Measurements from ENCODE around the gene MAP2K4. TPM values are rescaled to one million over a fixed set of nuclear protein-coding genes. Genes with fewer than 3 reads are reported as not detected.
A peak's percentile ranks its signal among the peaks of the same experiment; 100 is the strongest.

Gene MAP2K4
- total and polyA plus RNA-seq, 4 donors, result 10.7 to 63.6 (median 20.3) TPM

GRCh38 chr17:12178644-12179330 is 158.1 kb downstream of the MAP2K4 start:
- no peak for ATAC-seq (ENCODE audit: insufficient read depth, low FRiP score)
- Histone ChIP-seq H3K9me3 (ENCODE audit: control insufficient read depth in 4 of 4, insufficient read depth in 3 of 4, low read length in 3 of 4) (no peaks in the 10 kb centered on the region), H3K27me3 (ENCODE audit: control insufficient read depth in 3 of 3, insufficient read depth in 3 of 3, low read length in 2 of 3) (no peaks in the 10 kb centered on the region), H3K27ac (ENCODE audit: low read depth in 1 of 2, low read length in 1 of 2) (no peak overlapping the region), H3K4me1 (ENCODE audit: control insufficient read depth in 5 of 5, insufficient read depth in 5 of 5, low read length in 5 of 5) (no peaks in the 10 kb centered on the region), H3K36me3 (ENCODE audit: control insufficient read depth in 4 of 4, insufficient read depth in 4 of 4, low read length in 4 of 4) (no peaks in the 10 kb centered on the region), H3K9ac (ENCODE audit: insufficient read depth in 1 of 2, low read length in 2 of 2) (no peak overlapping the region), H3K4me3 (no peak overlapping the region)
- 87 to 94% methylated on average over 13 of the region's 13 CpGs for WGBS, 2 donors
- no peak for TF ChIP-seq CTCF (IDR thresholded peaks at IDR 0.05; ENCODE audit: control extremely low read depth, extremely low read depth)
- DNase-seq, result no peak

GRCh38 chr17:12180644-12181261 is 160.1 kb downstream of the MAP2K4 start:
- TF ChIP-seq CTCF (IDR thresholded peaks at IDR 0.05; ENCODE audit: control extremely low read depth, extremely low read depth), result peak; percentile 42
- Histone ChIP-seq H3K9ac (ENCODE audit: insufficient read depth in 1 of 2, low read length in 2 of 2) (no peak overlapping the region), H3K4me3 (no peak overlapping the region), H3K27ac (ENCODE audit: low read depth in 1 of 2, low read length in 1 of 2) (no peak overlapping the region), H3K27me3 (ENCODE audit: control insufficient read depth in 3 of 3, insufficient read depth in 3 of 3, low read length in 2 of 3) (no peaks in the 10 kb centered on the region), H3K4me1 (ENCODE audit: control insufficient read depth in 5 of 5, insufficient read depth in 5 of 5, low read length in 5 of 5) (no peaks in the 10 kb centered on the region), H3K36me3 (ENCODE audit: control insufficient read depth in 4 of 4, insufficient read depth in 4 of 4, low read length in 4 of 4) (no peaks in the 10 kb centered on the region), H3K9me3 (ENCODE audit: control insufficient read depth in 4 of 4, insufficient read depth in 3 of 4, low read length in 3 of 4) (no peaks in the 10 kb centered on the region)
- 12 to 18% methylated on average over 7 of the region's 7 CpGs for WGBS, 2 donors
- ATAC-seq (ENCODE audit: insufficient read depth, low FRiP score) (no peak), DNase-seq (peak; percentile 46 to 81 (median 81))

- Histone ChIP-seq H3K4me3 (no peak overlapping the region), H3K4me1 (ENCODE audit: control insufficient read depth in 5 of 5, insufficient read depth in 5 of 5, low read length in 5 of 5) (no peaks in the 10 kb centered on the region), H3K27me3 (ENCODE audit: control insufficient read depth in 3 of 3, insufficient read depth in 3 of 3, low read length in 2 of 3) (no peaks in the 10 kb centered on the region), H3K9me3 (ENCODE audit: control insufficient read depth in 4 of 4, insufficient read depth in 3 of 4, low read length in 3 of 4) (peaks cover 0 to 3% (median 0%) of the 10 kb centered on the region in 4 donors), H3K36me3 (ENCODE audit: control insufficient read depth in 4 of 4, insufficient read depth in 4 of 4, low read length in 4 of 4) (no peaks in the 10 kb centered on the region), H3K9ac (ENCODE audit: insufficient read depth in 1 of 2, low read length in 2 of 2) (no peak overlapping the region), H3K27ac (ENCODE audit: low read depth in 1 of 2, low read length in 1 of 2) (no peak overlapping the region)
- ATAC-seq (ENCODE audit: insufficient read depth, low FRiP score) (no peak), DNase-seq (no peak)
- no peak for TF ChIP-seq CTCF (IDR thresholded peaks at IDR 0.05; ENCODE audit: control extremely low read depth, extremely low read depth)
- 91 to 95% methylated on average over 1 of the region's 1 CpG for WGBS, 2 donors
Measured at GRCh38 chr17:12187658-12188057, 167.0 kb downstream of the MAP2K4 start.
